Measurements from ENCODE around the gene SETMAR.
A peak's percentile ranks its signal among the peaks of the same experiment; 100 is the strongest.

Gene SETMAR

GRCh38 chr3:4351164-4351855 lies 48.1 kb downstream of the SETMAR start:
- FAIRE-seq (no peak), DNase-seq (ENCODE audit: low spot score) (peak; percentile 41)

GRCh38 chr3:4351872-4352271 lies 48.7 kb downstream of the SETMAR start:
- DNase-seq (ENCODE audit: low spot score), result no peak
- no peak for FAIRE-seq

GRCh38 chr3:4355401-4356219 lies 52.4 kb downstream of the SETMAR start:
- FAIRE-seq (peak; percentile 4), DNase-seq (ENCODE audit: low spot score) (no peak)

- DNase-seq (ENCODE audit: low spot score) (no peak), FAIRE-seq (no peak)
These were observed 53.0 kb downstream of the SETMAR start for GRCh38 chr3:4356220-4356540.

- DNase-seq (ENCODE audit: low spot score) (no peak), FAIRE-seq (no peak)
These were observed 53.6 kb downstream of the SETMAR start for GRCh38 chr3:4356546-4357410.

GRCh38 chr3:4358273-4358672 lies 55.1 kb downstream of the SETMAR start:
- FAIRE-seq (no peak), DNase-seq (ENCODE audit: low spot score) (no peak)

- DNase-seq (ENCODE audit: low spot score) (no peak), FAIRE-seq (no peak)
These were observed 56.8 kb downstream of the SETMAR start for GRCh38 chr3:4359805-4360502.

- FAIRE-seq, result no peak
- DNase-seq (ENCODE audit: low spot score), result no peak
These were observed 57.6 kb downstream of the SETMAR start for GRCh38 chr3:4360817-4361216.

GRCh38 chr3:4362523-4362922 lies 59.4 kb downstream of the SETMAR start:
- no peak for FAIRE-seq

More at GRCh38 chr3:4362523-4362922, 59.4 kb downstream of the SETMAR start:
- DNase-seq (ENCODE audit: low spot score), result no peak

Measured in RCC 7860 (cell line).